Neuronal stem cell (in vitro differentiated cells): ENCODE results near the gene ATP7A.
"Not testable (repeated sequence)": the region's sequence is repeated elsewhere in the genome, so short reads cannot be mapped to it uniquely, and the experiment has no call there.

Experiments used
- DNase-seq: peaks from one replicate; pipeline ENCODE4 v3.0.0-alpha.2; 2013; ENCODE audit warnings: low spot score
- H2AFZ ChIP-seq: one replicate; pipeline ENCODE4 v1.6.1; 2013; ENCODE audit warnings: mild to moderate bottlenecking, low read length, inconsistent platforms
- H2AK5ac ChIP-seq: 2 replicates; pipeline ENCODE4 v1.6.1; 2013; ENCODE audit warnings: low read depth, mild to moderate bottlenecking, inconsistent platforms, low read length, moderate library complexity, mixed read lengths
- H2BK120ac ChIP-seq: 2 replicates; pipeline ENCODE4 v1.6.1; 2013; ENCODE audit warnings: low read depth, mild to moderate bottlenecking, inconsistent platforms, low read length, moderate library complexity, mixed read lengths
- H2BK12ac ChIP-seq: one replicate; pipeline ENCODE4 v1.6.1; 2013; ENCODE audit warnings: low read length, inconsistent platforms
- H2BK15ac ChIP-seq: 2 replicates; pipeline ENCODE4 v1.6.1; 2013; ENCODE audit warnings: mild to moderate bottlenecking, low read length, inconsistent platforms, mixed read lengths
- H2BK5ac ChIP-seq: one replicate; pipeline ENCODE4 v1.6.1; 2013; ENCODE audit warnings: inconsistent platforms, mild to moderate bottlenecking, low read length, moderate library complexity
- H3K14ac ChIP-seq: one replicate; pipeline ENCODE4 v1.6.1; 2013; ENCODE audit warnings: low read length, inconsistent platforms
- H3K18ac ChIP-seq: 2 replicates; pipeline ENCODE4 v1.6.1; 2013; ENCODE audit warnings: low read length, inconsistent platforms
- H3K23ac ChIP-seq: 2 replicates; pipeline ENCODE4 v1.6.1; 2013; ENCODE audit warnings: low read depth, mild to moderate bottlenecking, mixed read lengths, low read length, inconsistent platforms; ENCODE audit not compliant: poor library complexity
- H3K27ac ChIP-seq: replicated peaks from 3 replicates; pipeline ENCODE4 v1.5.1; 2013; ENCODE audit warnings: low read length, inconsistent platforms
- H3K27me3 ChIP-seq, 3 experiments: 2 replicates each; pipeline ENCODE4 v1.6.1; 2013; ENCODE audit warnings: low read length in 3 of 3, mild to moderate bottlenecking in 2 of 3, inconsistent platforms in 1 of 3, low read depth in 1 of 3, mixed read lengths in 1 of 3, moderate library complexity in 1 of 3; ENCODE audit not compliant: control insufficient read depth in 3 of 3, insufficient read depth in 3 of 3
- H3K36me3 ChIP-seq, 2 donors: replicated peaks in 1 of 2; 2 replicates each; pipeline ENCODE4 v1.6.1; 2013; ENCODE audit warnings: low read length in 2 of 2; ENCODE audit not compliant: control insufficient read depth in 2 of 2, insufficient read depth in 2 of 2
- H3K4ac ChIP-seq: 2 replicates; pipeline ENCODE4 v1.6.1; 2013; ENCODE audit warnings: inconsistent platforms, mild to moderate bottlenecking, low read length, moderate library complexity
- H3K4me1 ChIP-seq, 2 donors: 1 replicate in 1 of 2; 2 replicates in 1 of 2; pipeline ENCODE4 v1.6.1; 2013; ENCODE audit warnings: low read length in 2 of 2, low read depth in 1 of 2; ENCODE audit not compliant: control insufficient read depth in 2 of 2, insufficient read depth in 1 of 2
- H3K4me2 ChIP-seq: one replicate; pipeline ENCODE4 v1.6.1; 2013; ENCODE audit warnings: mild to moderate bottlenecking, low read length, inconsistent platforms; ENCODE audit not compliant: insufficient read depth, poor library complexity, severe bottlenecking
- H3K4me3 ChIP-seq, 2 donors: 2 replicates each; pipeline ENCODE4 v1.5.1; 2013; ENCODE audit warnings: low read length in 2 of 2, mild to moderate bottlenecking in 2 of 2, inconsistent platforms in 1 of 2, moderate library complexity in 1 of 2
- H3K79me1 ChIP-seq: one replicate; pipeline ENCODE4 v1.6.1; 2013; ENCODE audit warnings: low read depth, mild to moderate bottlenecking, inconsistent platforms, low read length, moderate library complexity
- H3K9ac ChIP-seq: one replicate; pipeline ENCODE4 v1.6.1; 2013; ENCODE audit warnings: mild to moderate bottlenecking, low read depth, low read length, inconsistent platforms; ENCODE audit not compliant: poor library complexity
- H3K9me3 ChIP-seq, 2 donors: replicated peaks in 1 of 2; 2 replicates each; pipeline versions ENCODE3 to v1.6.1; 2013; ENCODE audit warnings: low read length in 2 of 2, mild to moderate bottlenecking in 2 of 2, inconsistent platforms in 1 of 2, low read depth in 1 of 2, mixed read lengths in 1 of 2, moderate library complexity in 1 of 2; ENCODE audit not compliant: control insufficient read depth in 2 of 2, insufficient read depth in 1 of 2
- H4K8ac ChIP-seq: one replicate; pipeline ENCODE4 v1.6.1; 2013; ENCODE audit warnings: low read depth, mild to moderate bottlenecking, inconsistent platforms, low read length, moderate library complexity
- H4K91ac ChIP-seq: one replicate; pipeline ENCODE4 v1.6.1; 2013; ENCODE audit warnings: low read length, low read depth, mild to moderate bottlenecking, inconsistent platforms; ENCODE audit not compliant: poor library complexity
- WGBS, 2 donors: extraction: QIAGEN DNeasy Blood & Tissue Kit; methylation state at CpG; one replicate each; pipeline ENCODE4 v1.1.7; 2013; ENCODE audit warnings: missing lambda C conversion rate in 2 of 2, mixed read lengths in 1 of 2; ENCODE audit not compliant: insufficient read length in 2 of 2, insufficient replicate concordance in 1 of 2; ENCODE audit errors: extremely low coverage in 2 of 2; 5-methylcytosine and 5-hydroxymethylcytosine counted together

ATP7A gene

DNA sequence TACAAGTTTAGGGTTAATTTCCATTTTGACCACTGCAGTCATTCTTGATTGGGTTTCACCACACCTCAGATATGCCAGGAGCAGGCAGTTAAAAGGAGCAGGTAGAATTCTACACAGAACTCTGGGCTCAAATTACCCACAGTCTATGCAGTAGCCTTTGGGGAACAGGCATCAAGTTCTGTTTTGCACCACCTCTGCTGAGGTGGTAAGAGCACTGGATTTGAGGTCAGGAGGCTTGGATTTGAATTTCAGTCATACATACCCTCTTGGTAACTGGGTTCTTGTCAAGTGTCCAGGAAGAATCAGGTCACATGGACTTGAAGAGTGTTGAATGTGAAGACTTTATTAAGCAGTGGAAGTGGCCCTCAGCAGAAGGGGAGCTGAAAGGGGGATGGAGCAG is 153.2 kb downstream of the ATP7A start:
- Histone ChIP-seq H3K4me1 (no peaks in the 10 kb centered on the region), H3K14ac (no peak overlapping the region), H4K8ac (no peak overlapping the region), H3K27me3 (no peaks in the 10 kb centered on the region), H3K4me2 (no peak overlapping the region), H3K4me3 (no peak overlapping the region), H3K18ac (no peak overlapping the region), H2BK120ac (no peak overlapping the region), H3K79me1 (no peaks in the 10 kb centered on the region), H2BK5ac (no peak overlapping the region), H3K23ac (no peak overlapping the region), H3K9me3 (no peaks in the 10 kb centered on the region), H3K9ac (no peak overlapping the region), H2AK5ac (no peak overlapping the region), H2AFZ (no peak overlapping the region), H4K91ac (no peak overlapping the region), H3K36me3 (no peaks in the 10 kb centered on the region), H3K27ac (no peak overlapping the region), H2BK12ac (no peak overlapping the region), H2BK15ac (no peak overlapping the region), H3K4ac (no peak overlapping the region)
- no peak for DNase-seq

DNA sequence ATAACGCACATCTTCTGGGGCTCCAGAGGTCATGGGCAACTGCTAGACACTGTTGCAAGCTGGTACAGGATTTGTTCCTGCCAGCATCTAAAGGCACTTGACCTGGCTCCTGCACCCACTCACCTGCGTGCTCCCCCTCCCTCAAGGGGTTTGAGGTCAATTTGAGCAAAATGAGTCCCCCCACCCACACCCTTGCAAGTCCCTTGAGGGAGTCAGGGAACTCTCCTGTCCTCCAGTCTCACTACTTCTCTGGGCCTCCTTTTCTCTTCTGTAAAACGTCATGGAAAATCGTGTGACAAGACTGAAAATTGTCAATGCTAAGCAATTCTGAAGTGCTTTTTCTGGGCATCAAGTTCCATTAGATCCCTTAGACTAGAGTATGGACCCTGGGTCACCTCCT is 153.7 kb downstream of the ATP7A start:
- no peak overlapping the region for H2BK15ac ChIP-seq
- no peak for DNase-seq
- H4K91ac ChIP-seq = no peak overlapping the region
- no peak overlapping the region for H2BK5ac ChIP-seq
- no peaks in the 10 kb centered on the region for H3K36me3 ChIP-seq
- no peak overlapping the region for H2AK5ac ChIP-seq
- no peak overlapping the region for H3K4ac ChIP-seq
- no peak overlapping the region for H2BK12ac ChIP-seq
- no peak overlapping the region for H3K9ac ChIP-seq
- H3K27ac ChIP-seq = no peak overlapping the region
- H4K8ac ChIP-seq = no peak overlapping the region
- no peak overlapping the region for H3K18ac ChIP-seq
- WGBS, 2 donors = no CpG with 5 or more reads among the region's 4 CpGs
- no peaks in the 10 kb centered on the region for H3K4me1 ChIP-seq
- H3K9me3 ChIP-seq = no peaks in the 10 kb centered on the region
- no peak overlapping the region for H3K4me3 ChIP-seq
- H2BK120ac ChIP-seq = no peak overlapping the region
- H3K79me1 ChIP-seq = no peaks in the 10 kb centered on the region
- no peaks in the 10 kb centered on the region for H3K27me3 ChIP-seq
- no peak overlapping the region for H3K4me2 ChIP-seq
- no peak overlapping the region for H3K14ac ChIP-seq
- no peak overlapping the region for H3K23ac ChIP-seq
- H2AFZ ChIP-seq = no peak overlapping the region

DNA sequence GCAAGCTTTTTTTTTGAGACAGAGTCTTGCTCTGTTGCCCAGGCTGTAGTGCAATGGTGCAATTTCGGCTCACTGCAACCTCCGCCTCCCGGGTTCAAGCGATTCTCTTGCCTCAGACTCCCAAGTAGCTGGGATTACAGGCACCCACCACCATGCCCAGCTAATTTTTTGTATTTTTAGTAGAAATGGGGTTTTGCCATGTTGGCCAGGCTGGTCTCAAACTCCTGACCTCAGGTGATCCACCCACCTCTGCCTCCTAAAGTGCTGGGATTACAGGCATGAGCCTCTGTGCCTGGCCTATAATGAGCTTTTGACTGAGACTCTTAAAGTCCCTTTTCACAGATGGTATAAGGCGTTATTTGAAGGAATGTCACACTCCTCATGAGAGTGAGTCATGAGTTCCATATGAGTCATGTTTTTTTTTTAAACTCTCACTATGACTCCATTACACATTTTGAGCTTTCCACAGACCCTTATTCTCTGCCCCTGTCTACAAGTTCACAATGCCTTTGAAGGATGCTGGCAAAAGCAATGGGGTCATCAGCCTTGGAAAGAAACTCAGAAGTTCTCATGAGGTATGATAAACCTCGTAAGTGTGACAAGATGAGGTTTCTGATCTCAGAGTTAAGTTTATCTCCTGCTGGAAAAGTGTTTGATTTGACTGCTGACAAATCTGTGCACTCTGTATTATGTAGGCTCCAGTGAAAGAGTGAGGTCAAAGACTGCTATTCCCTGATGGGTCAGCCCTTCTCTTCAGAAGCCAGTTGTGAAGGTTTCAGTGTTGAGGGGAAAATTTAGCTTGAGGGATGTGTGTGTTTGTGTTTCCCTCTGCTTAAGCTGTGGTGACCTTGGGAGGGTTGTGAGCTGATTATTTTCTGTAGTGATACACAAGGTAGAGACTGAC is 154.5 kb downstream of the ATP7A start:
- not testable (repeated sequence) for H3K18ac ChIP-seq, H3K79me1 ChIP-seq, H2BK5ac ChIP-seq, H3K14ac ChIP-seq, H3K27ac ChIP-seq, H3K36me3 ChIP-seq, DNase-seq, H2AK5ac ChIP-seq, H3K23ac ChIP-seq, H3K4me1 ChIP-seq, H3K4ac ChIP-seq, H3K9ac ChIP-seq, H2BK12ac ChIP-seq, H2BK120ac ChIP-seq, H3K4me3 ChIP-seq, H3K4me2 ChIP-seq, H4K91ac ChIP-seq, H4K8ac ChIP-seq, H2AFZ ChIP-seq, H3K27me3 ChIP-seq, H3K9me3 ChIP-seq, H2BK15ac ChIP-seq
- WGBS, 2 donors = no CpG with 5 or more reads among the region's 6 CpGs

GRCh38 chrX:78066110-78066509 is 155.6 kb downstream of the ATP7A start:
- WGBS, 2 donors = no CpG with 5 or more reads among the region's 1 CpG
- Histone ChIP-seq H3K79me1 (no peaks in the 10 kb centered on the region), H3K4me1 (no peaks in the 10 kb centered on the region)

More at GRCh38 chrX:78066110-78066509, 155.6 kb downstream of the ATP7A start:
- no peak overlapping the region for H3K4ac ChIP-seq
- H3K36me3 ChIP-seq = no peaks in the 10 kb centered on the region
- H3K9me3 ChIP-seq = no peaks in the 10 kb centered on the region
- H3K4me2 ChIP-seq = no peak overlapping the region
- no peak overlapping the region for H3K23ac ChIP-seq
- H3K4me3 ChIP-seq = no peak overlapping the region
- no peak overlapping the region for H3K27ac ChIP-seq
- no peak overlapping the region for H4K91ac ChIP-seq
- H2AFZ ChIP-seq = no peak overlapping the region
- no peak overlapping the region for H2BK5ac ChIP-seq
- H2AK5ac ChIP-seq = no peak overlapping the region
- H2BK15ac ChIP-seq = no peak overlapping the region
- no peak overlapping the region for H4K8ac ChIP-seq
- H2BK12ac ChIP-seq = no peak overlapping the region
- no peak overlapping the region for H3K14ac ChIP-seq
- H2BK120ac ChIP-seq = no peak overlapping the region
- H3K18ac ChIP-seq = no peak overlapping the region
- H3K9ac ChIP-seq = no peak overlapping the region
- no peak for DNase-seq
- no peaks in the 10 kb centered on the region for H3K27me3 ChIP-seq
